ENCODE results near the gene CCDC60.

The CCDC60 gene

GRCh38 chr12:119486599-119487154 is 152.1 kb downstream of the CCDC60 start:
- TF ChIP-seq, protein P1, sequence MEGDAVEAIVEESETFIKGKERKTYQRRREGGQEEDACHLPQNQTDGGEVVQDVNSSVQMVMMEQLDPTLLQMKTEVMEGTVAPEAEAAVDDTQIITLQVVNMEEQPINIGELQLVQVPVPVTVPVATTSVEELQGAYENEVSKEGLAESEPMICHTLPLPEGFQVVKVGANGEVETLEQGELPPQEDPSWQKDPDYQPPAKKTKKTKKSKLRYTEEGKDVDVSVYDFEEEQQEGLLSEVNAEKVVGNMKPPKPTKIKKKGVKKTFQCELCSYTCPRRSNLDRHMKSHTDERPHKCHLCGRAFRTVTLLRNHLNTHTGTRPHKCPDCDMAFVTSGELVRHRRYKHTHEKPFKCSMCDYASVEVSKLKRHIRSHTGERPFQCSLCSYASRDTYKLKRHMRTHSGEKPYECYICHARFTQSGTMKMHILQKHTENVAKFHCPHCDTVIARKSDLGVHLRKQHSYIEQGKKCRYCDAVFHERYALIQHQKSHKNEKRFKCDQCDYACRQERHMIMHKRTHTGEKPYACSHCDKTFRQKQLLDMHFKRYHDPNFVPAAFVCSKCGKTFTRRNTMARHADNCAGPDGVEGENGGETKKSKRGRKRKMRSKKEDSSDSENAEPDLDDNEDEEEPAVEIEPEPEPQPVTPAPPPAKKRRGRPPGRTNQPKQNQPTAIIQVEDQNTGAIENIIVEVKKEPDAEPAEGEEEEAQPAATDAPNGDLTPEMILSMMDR (IDR thresholded peaks at IDR 0.05; ENCODE audit: extremely low read depth, insufficient read depth, missing control alignments), result no peak
- in situ Hi-C loops (cut with MboI; ENCODE audit: low pct_unique_long_range_greater_than_20kb, low sequenced_read_pairs, unreplicated experiment), result no loop called here
- DNase-seq (ENCODE audit: low spot score), result no peak

DNA sequence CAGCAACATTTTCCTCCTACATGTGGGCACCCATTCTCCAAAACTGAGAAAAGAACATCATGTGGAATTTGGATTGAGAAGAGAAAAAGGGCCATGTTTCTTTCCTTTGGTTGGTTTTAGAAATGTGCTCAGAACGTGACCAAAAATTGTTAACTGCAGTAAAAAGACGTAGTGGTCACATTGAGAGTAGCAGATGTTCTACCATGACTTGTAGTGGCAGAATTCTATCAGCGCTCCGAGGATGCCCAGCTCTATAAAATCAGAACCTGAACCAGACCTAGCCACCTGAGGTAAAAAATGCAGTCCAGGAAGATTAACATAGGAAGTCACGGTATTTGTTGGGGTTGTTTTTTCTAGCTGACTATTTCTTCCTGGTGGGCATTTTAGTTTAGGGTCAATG is 157.3 kb downstream of the CCDC60 start:
- TF ChIP-seq, protein P1 (IDR thresholded peaks at IDR 0.05; ENCODE audit: extremely low read depth, insufficient read depth, missing control alignments), result no peak
- in situ Hi-C loops (cut with MboI; ENCODE audit: low pct_unique_long_range_greater_than_20kb, low sequenced_read_pairs, unreplicated experiment), result no loop called here

GRCh38 chr12:119500209-119500608 is 165.7 kb downstream of the CCDC60 start:
- in situ Hi-C loops (cut with MboI; ENCODE audit: low pct_unique_long_range_greater_than_20kb, low sequenced_read_pairs, unreplicated experiment), result no loop called here
- TF ChIP-seq, protein P1 (IDR thresholded peaks at IDR 0.05; ENCODE audit: extremely low read depth, insufficient read depth, missing control alignments), result no peak
- no peak for DNase-seq (ENCODE audit: low spot score)

More for the DNA sequence above, 157.3 kb downstream of the CCDC60 start:
- no peak for DNase-seq (ENCODE audit: low spot score)

- in situ Hi-C loops (cut with MboI; ENCODE audit: low pct_unique_long_range_greater_than_20kb, low sequenced_read_pairs, unreplicated experiment), result no loop called here
- no peak for DNase-seq (ENCODE audit: low spot score)
- TF ChIP-seq, protein P1 (IDR thresholded peaks at IDR 0.05; ENCODE audit: extremely low read depth, insufficient read depth, missing control alignments), result no peak
Measured at GRCh38 chr12:119501052-119501451, 166.5 kb downstream of the CCDC60 start.

DNA sequence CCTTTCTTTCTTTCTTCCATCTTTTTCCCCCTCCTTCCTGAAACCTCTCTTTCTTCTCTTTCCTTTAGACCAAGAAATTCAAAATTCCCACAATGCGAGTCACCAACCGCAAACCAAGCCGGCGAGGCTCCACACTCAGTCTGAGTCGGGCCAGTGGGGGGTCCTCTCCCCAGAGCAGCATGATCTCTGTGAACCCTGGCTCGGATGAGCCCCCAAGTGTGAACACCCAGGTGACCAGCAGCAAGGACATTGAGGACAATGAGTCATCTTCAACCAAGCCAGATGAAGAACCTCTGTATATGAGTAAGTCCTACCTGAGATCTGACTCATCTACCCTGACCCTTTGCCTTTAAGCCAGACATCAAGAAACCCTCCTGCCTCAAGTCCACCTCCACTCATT is 170.5 kb downstream of the CCDC60 start:
- in situ Hi-C loops (cut with MboI; ENCODE audit: low pct_unique_long_range_greater_than_20kb, low sequenced_read_pairs, unreplicated experiment), result no loop called here
- DNase-seq (ENCODE audit: low spot score), result no peak
- TF ChIP-seq, protein P1 (IDR thresholded peaks at IDR 0.05; ENCODE audit: extremely low read depth, insufficient read depth, missing control alignments), result no peak

DNA sequence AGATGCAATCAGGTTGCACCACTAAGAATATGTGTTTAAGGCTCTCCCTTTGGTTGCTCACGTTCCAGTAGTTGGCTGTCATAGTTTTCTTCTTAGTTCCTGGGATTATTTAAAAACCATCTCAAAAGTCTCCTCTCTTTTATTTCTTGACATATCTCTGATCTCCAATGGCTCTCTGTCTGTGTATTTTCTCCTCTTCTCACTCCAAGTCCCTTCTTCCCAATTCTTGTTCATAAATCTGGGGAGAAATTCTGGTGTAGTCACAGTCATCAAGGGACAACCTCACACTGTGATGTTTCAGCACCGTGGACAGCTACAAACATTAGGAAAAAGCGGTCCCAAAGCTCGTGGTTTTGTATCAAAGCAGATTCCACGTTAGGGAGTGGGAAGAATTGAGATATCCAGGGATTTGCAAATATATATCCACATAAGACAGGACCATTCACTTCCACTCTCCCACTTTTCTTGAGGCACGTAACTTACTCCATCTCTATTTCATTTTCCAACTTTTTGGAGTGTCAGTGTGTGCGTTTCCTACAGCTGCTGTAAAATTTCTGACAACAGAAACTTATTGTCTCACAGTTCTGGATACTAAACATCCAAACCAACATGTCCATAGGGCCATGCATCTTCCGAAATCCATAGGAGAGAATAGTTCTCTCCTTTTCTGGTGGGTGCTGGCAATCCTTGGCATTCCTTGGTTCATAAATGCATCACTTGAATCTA is 178.4 kb downstream of the CCDC60 start:
- no peak for DNase-seq (ENCODE audit: low spot score)
- TF ChIP-seq, protein P1 (IDR thresholded peaks at IDR 0.05; ENCODE audit: extremely low read depth, insufficient read depth, missing control alignments), result no peak
- in situ Hi-C loops (cut with MboI; ENCODE audit: low pct_unique_long_range_greater_than_20kb, low sequenced_read_pairs, unreplicated experiment), result no loop called here
